Activated T-helper 9 cell treated with anti-CD3 and anti-CD28 coated beads, Interleukin-2, amount 50 U/mL, for 16 hours (primary cell): ENCODE measurements around the gene DYNC2H1.

Experiments
- DNase-seq: peaks from one replicate; pipeline ENCODE4 v3.0.0-alpha.2; 2020; ENCODE audit warnings: low read depth

DYNC2H1 gene

DNA sequence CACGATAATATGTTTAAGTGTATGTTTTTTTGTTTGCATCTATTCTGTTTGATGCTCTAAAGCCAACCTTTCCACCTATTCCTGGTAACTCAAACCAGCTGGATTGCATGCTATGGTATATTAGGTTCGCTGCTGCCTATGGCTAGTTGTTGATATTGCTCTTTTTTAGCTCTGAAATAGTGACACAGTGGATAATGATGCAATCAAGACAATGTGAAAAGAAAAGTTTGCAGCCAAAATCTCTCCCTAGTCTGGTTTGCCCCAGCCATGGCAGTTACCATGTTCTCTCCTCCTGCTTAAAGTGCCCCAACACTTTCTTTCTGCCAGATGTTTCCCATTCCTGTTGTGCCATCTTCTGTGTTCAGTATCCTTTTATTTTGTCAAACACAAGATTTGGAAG, 269.7 kb downstream of the DYNC2H1 start:
- DNase-seq = no peak

- no peak for DNase-seq
Observed at GRCh38 chr11:103380031-103380430, 270.8 kb downstream of the DYNC2H1 start.

- DNase-seq = no peak
Observed at GRCh38 chr11:103384652-103385051, 275.4 kb downstream of the DYNC2H1 start.

GRCh38 chr11:103395612-103396011, 286.4 kb downstream of the DYNC2H1 start:
- DNase-seq = no peak

GRCh38 chr11:103396237-103396636, 287.0 kb downstream of the DYNC2H1 start:
- DNase-seq = no peak

DNA sequence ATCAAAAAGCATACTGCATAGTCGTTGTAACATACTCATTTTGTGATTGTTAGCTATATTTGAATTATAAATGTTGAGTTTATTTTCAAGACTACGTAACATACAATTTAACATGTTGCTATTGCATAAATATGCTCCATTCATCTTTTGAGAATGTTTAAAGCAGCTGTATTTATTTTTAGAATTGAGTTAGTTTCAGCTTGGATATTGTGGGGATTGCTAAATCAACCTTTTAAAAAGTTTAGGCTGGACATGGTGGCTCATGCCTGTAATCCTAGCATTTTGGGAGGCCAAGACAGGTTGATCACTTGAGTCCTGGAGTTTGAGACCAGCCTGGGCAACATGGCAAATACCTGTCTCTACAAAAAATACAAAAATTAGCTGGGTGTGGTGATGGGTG, 288.1 kb downstream of the DYNC2H1 start:
- DNase-seq = no peak

DNA sequence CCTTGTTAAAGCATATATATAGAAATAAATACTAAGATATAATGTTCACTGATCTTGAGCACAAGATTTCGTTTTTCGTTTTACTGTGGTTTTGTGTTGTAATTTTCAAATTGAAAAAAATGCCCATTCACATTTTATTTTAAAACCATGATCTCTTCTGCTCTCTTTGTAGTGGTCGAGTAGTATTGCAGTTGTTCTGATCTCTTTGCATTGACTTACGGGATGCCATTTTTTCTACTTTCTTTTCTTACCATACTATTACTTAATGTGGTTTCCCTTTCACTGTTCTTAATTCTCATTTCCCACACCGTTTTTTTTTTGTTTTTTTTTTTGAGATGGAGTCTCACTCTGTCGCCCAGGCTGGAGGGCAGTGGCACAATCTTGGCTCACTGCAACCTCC, 289.6 kb downstream of the DYNC2H1 start:
- DNase-seq = no peak

DNA sequence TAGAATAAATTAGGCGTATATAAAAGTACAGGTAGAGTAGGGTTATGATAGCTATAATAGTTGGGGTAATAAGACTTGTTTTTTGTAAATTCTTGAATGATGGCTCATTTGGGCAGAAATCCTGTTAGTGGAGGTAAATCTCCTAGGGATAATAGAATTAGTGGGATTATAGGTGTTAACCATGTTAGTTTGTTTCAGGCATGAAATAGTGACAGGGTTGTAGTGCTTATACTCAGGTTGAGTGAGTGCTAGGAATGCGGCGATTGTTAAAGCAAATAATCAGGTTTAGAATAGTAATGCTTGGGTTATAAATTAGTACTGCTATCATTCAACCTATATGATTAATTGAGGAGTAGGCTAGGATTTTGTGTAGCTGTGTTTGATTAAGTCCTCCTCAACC, 297.1 kb downstream of the DYNC2H1 start:
- DNase-seq = no peak

DNA sequence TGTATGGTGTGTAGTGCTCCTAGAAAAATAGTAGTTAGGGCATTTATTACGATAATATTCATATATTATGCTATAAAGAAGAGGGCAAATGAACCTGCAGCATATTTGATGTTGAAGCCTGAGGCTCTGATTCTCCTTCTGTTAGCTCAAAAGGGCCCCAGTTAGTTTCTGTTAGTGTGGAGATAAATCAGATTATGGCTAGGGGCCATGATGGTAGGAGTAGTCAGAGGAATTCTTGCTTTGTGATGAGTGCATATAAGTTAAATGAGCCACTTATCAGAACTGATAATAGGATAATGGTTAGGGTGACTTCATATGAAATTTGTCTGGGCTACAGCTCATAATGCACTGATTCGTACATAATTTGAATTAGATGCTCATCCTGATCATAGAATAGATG, 298.4 kb downstream of the DYNC2H1 start:
- no peak for DNase-seq

- no peak for DNase-seq
Observed at GRCh38 chr11:103413266-103413888, 304.2 kb downstream of the DYNC2H1 start.

DNA sequence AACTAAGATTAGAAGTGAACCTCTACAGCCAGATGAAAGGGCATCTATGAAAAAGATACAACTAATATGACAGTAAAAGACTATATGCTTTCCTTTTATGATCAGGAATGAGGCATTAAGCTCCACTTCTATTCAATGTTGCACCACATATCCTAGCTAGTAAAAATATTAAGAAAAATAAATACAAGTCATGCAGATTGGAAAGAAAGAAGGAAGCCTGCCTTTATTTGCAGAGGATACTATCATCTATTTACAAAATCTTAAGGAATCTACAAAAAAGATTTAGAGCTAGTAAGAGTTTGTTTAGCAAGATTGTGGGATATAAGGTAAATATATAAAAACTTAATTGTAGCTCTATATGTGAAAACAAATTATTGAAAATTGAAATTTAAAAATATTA, 308.8 kb downstream of the DYNC2H1 start:
- DNase-seq = no peak

GRCh38 chr11:103420593-103420992, 311.4 kb downstream of the DYNC2H1 start:
- no peak for DNase-seq

DNA sequence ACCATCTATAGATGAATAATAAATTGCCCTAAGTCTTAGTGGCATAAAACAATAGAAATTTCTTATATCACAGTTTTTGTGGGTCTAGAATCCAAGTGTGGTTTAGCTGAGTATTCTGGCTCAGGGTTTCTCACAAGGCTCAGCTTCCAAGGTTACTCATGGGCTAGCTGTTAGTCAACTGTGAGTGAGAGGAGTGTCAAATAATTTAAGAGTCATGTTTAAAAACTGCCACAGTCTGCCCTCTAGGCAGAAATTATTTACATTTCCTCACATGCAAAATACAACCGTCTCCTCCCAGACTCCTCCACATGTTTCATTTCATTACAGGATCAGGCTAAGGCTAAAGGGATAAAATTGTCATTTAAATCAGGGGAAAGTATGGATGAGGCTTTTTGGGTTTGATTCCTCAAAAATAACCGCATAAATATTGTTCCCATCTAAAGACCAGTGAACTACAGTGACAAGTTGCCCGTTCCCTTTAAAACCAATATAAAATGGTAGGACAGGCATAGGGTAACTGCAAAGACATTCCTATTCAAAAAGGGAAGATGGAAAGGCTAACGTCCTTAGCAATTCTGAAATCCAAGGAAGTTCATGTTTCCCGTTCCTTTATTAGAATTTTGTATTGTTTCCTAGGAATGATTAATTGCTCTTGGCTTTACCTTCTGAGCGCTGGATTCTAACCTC, 324.3 kb downstream of the DYNC2H1 start:
- DNase-seq = no peak

DNA sequence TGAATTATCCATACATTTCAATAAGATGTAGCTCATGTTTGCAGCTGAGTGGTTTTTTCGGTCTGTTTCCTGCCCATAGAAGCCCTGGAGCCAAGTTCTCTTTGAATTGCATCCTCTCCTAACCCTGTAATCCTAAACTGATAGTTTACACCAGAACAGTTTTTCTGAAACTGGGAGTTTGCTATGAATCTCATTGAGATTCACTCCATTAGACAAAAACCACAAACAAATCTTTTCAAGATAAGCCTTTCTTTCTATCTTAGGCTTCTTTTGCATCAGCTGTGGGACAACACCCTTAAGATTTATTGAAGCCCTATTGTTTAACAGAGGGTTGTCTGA, 324.8 kb downstream of the DYNC2H1 start:
- DNase-seq = no peak

GRCh38 chr11:103436131-103436770, 327.0 kb downstream of the DYNC2H1 start:
- no peak for DNase-seq

GRCh38 chr11:103441021-103441420, 331.8 kb downstream of the DYNC2H1 start:
- DNase-seq = no peak

DNA sequence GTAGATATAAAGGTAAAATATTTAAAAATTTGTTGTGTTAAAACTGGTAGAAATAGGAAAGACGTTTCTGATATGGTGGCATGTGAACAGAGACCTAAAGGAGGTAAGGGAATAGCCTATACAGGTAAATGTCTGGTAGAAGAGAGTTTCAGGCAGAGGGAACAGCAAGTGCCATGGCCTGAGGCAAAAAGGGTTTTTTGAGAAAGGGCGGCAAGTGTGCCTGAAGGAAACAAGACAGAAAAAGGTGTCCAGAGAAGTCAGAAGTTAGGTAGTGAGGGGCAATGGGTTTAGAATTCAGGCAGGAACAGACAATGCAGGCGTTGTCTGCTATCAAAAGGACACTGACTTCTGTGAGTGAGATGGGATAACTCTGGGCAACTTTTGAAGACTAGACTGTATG, 339.7 kb downstream of the DYNC2H1 start:
- DNase-seq = no peak

DNA sequence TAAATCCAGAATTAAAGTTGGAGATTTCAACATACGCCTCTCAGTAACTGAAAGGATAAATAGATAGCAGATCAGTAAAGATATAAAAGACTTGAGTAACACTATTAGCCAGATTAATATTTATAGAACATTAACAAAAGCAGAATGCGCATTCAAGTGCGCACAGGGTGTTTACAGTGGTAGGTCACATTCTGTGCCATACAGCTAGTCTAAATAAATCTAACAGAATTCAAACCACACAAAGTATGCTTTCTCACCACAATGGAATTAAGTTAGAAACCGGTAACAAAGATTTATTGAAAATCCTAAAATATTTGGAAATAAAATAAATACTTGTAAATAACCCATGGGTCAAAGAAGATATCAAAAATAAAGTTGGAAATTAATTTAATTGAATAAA, 341.0 kb downstream of the DYNC2H1 start:
- DNase-seq = no peak

GRCh38 chr11:103453126-103453525, 343.9 kb downstream of the DYNC2H1 start:
- DNase-seq = no peak

DNA sequence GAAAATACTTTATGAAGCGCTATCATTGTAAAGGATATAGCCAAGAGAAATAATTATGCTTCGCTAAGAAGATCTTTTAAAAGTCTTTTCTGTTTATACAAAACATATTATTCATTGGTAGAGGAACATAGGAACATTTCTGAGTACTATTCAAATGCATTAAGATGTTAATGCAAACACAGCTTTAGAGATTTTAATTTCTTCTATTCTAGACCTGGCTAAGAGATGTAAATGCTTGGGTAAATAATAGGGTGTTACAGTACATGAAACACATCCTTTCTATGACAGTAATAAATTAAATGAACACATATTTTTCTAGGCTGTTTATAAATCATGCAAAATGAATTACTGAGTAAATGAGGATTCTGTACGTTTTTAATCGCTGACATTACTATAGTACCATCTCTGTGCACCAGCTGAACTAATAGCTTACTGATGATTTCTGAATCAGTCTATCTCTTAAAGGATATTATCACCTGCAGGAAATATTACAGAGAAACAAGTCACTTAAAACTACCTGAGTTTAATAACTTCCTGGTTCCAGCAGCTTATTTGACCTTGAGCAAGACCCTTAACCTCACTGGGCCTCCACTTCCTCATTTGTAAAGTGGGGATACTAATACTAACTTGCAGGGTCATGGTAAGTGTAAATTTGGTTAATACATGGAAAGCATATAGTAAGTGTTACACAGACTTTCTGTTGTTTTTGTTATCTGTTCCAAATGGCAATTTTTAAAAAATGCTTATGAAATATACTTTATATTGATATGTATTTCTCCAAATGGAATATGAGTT, 344.9 kb downstream of the DYNC2H1 start:
- no peak for DNase-seq

- no peak for DNase-seq
Observed at GRCh38 chr11:103464420-103464819, 355.2 kb downstream of the DYNC2H1 start.

DNA sequence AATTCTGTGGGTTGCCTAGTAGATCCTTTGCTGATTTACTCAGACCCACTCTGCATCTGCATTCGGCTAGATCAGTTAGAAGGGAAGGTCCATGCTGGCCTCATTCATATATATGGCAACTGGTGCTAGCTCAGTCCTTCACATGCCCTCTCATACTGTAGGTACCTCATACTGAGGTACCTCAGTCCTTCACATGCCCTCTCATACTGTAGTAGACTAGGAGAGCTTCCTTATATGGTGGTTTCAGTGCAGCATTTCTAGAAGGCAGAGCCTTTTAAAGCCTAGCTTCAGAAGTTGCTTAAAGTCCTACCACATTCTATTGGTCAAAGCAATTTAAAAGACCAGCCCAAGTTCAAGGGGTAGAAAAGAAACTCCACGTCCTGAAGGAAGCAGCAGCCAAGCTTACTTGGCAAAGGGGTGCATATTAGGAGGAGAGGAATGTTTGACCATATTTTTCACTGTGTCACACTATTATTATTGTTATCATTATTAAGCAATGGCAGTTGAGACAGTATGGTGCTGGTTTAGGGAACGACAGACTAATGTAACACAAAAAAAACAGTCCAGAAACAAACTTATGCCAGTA, 356.4 kb downstream of the DYNC2H1 start:
- no peak for DNase-seq

GRCh38 chr11:103471546-103471945, 362.3 kb downstream of the DYNC2H1 start:
- DNase-seq = no peak
